HCT116 (cell line): ENCODE data around the gene RIPOR1.

Source experiments
- CEBPB ChIP-seq: IDR thresholded peaks from 2 replicates; pipeline ENCODE4 v1.6.1; 2012; ENCODE audit warnings: low read depth
- CTCF ChIP-seq, 3 experiments: fragments of 200-600 bp in 1 of 3; sonication (generic) in 1 of 3; IDR thresholded peaks in 2 of 3; conservative IDR thresholded peaks in 1 of 3; 2 replicates each; pipeline ENCODE4 v1.5.1; 2012 to 2017; ENCODE audit warnings: low read depth in 2 of 3, low read length in 2 of 3, antibody characterized with exemption in 1 of 3, borderline replicate concordance in 1 of 3, control low read depth in 1 of 3, mild to moderate bottlenecking in 1 of 3, mixed read lengths in 1 of 3, mixed run types in 1 of 3, moderate library complexity in 1 of 3; ENCODE audit not compliant: insufficient read depth in 1 of 3
- MAX ChIP-seq: IDR thresholded peaks from 2 replicates; pipeline ENCODE4 v1.6.1; 2012
- POLR2A ChIP-seq: IDR thresholded peaks from 2 replicates; pipeline ENCODE4 v1.7.0; 2011; ENCODE audit warnings: borderline replicate concordance; ENCODE audit not compliant: insufficient read depth, insufficient read length; ENCODE audit errors: extremely low read depth
- SRF ChIP-seq: IDR thresholded peaks from 2 replicates; pipeline ENCODE4 v1.6.1; 2012; ENCODE audit warnings: low read depth
- ZNF274 ChIP-seq: fragments of 200-500 bp; sonication (Bioruptor generic); IDR thresholded peaks from 2 replicates; pipeline ENCODE4 v1.6.1; 2014; ENCODE audit warnings: mild to moderate bottlenecking, low read depth, low read length, inconsistent platforms

GRCh38 chr16:67546091-67546501 lies 17.5 kb downstream of the RIPOR1 start:
- TF ChIP-seq SRF (no peak), CTCF (IDR thresholded peaks at IDR 0.05 in 2 of 3, conservative IDR thresholded peaks at IDR 0.05 in 1 of 3; ENCODE audit: borderline replicate concordance in 1 of 3, insufficient read depth in 1 of 3, low read depth in 2 of 3, low read length in 2 of 3) (no peak), CEBPB (no peak), ZNF274 (no peak), POLR2A (no peak), MAX (no peak)
